Caco-2 (cell line): ENCODE results near the gene NGLY1. TPM values are rescaled to one million over a fixed set of nuclear protein-coding genes. Genes with fewer than 3 reads are reported as not detected.

ENCODE experiments used
- BruUV-seq: library from RNA; stranded (reverse); fragments of 400-500 nt; replicated peaks from 2 replicates; lab custom pipeline; 2021; lab: Mats Ljungman, UMichigan
- CTCF ChIA-PET: fragments of 300-600 bp; sonication (Branson Sonifier 250); formaldehyde crosslinking; loops from one replicate; lab custom pipeline; 2022; ENCODE audit warnings: antibody characterized with exemption; lab: Charles Lee
- POLR2A ChIA-PET: fragments of 300-600 bp; sonication (Branson Sonifier 250); formaldehyde crosslinking; loops from one replicate; lab custom pipeline; 2022; ENCODE audit warnings: antibody characterized with exemption; lab: Charles Lee
- DNase-seq, 2 experiments: peaks; one replicate each; pipeline versions ENCODE4 v3.0.0 to v3.0.0-alpha.2; 2020 to 2022
- H3K27me3 ChIP-seq: replicated peaks from 2 replicates; pipeline ENCODE4 v1.6.0; 2011; ENCODE audit warnings: low read length; ENCODE audit not compliant: control insufficient read depth, insufficient read depth
- H3K36me3 ChIP-seq: 2 replicates; pipeline ENCODE4 v1.5.1; 2011; ENCODE audit warnings: low read length; ENCODE audit not compliant: control insufficient read depth, insufficient read depth
- H3K4me1 ChIP-seq: fragments of 250-450 bp; sonication (Bioruptor Pico); 2 replicates; pipeline ENCODE4 v1.5.1; 2020; ENCODE audit warnings: mild to moderate bottlenecking
- H3K4me3 ChIP-seq: 2 replicates; pipeline ENCODE4 v1.5.1; 2011; ENCODE audit warnings: low read depth, mild to moderate bottlenecking, control low read depth, low read length
- H3K9me3 ChIP-seq: fragments of 250-450 bp; sonication (Bioruptor Pico); 2 replicates; pipeline ENCODE4 v1.5.1; 2020; ENCODE audit warnings: mild to moderate bottlenecking, moderate library complexity
- H3K27ac Mint-ChIP-seq: one replicate; pipeline ENCODE4 v1.8.0; 2022; ENCODE audit warnings: mixed read lengths; ENCODE audit not compliant: unreplicated experiment
- H3K27me3 Mint-ChIP-seq: one replicate; pipeline ENCODE4 v1.8.0; 2022; ENCODE audit warnings: mixed read lengths; ENCODE audit not compliant: insufficient read depth, unreplicated experiment
- H3K36me3 Mint-ChIP-seq: one replicate; pipeline ENCODE4 v1.8.0; 2022; ENCODE audit warnings: mild to moderate bottlenecking, mixed read lengths; ENCODE audit not compliant: insufficient read depth, unreplicated experiment
- H3K4me1 Mint-ChIP-seq: one replicate; pipeline ENCODE4 v1.8.0; 2022; ENCODE audit warnings: low read depth, mixed read lengths; ENCODE audit not compliant: unreplicated experiment
- H3K4me3 Mint-ChIP-seq: one replicate; pipeline ENCODE4 v1.8.0; 2022; ENCODE audit warnings: mild to moderate bottlenecking, moderate library complexity, mixed read lengths; ENCODE audit not compliant: unreplicated experiment
- H3K9me3 Mint-ChIP-seq: one replicate; pipeline ENCODE4 v1.8.0; 2022; ENCODE audit warnings: mixed read lengths; ENCODE audit not compliant: unreplicated experiment
- CTCF ChIP-seq, 2 experiments: fragments of 200-600 bp in 1 of 2; IDR thresholded peaks; 1 replicate in 1 of 2; 2 replicates in 1 of 2; pipeline versions ENCODE4 v1.5.1 to v1.8.0; 2011 to 2022; ENCODE audit warnings: antibody characterized with exemption in 1 of 2, control low read depth in 1 of 2, inconsistent platforms in 1 of 2, low read depth in 1 of 2, low read length in 1 of 2, mild to moderate bottlenecking in 1 of 2, moderate library complexity in 1 of 2; ENCODE audit not compliant: insufficient read depth in 1 of 2, severe bottlenecking in 1 of 2, unreplicated experiment in 1 of 2
- intact Hi-C: fragments of 100-400 bp; cut with micrococcal nuclease; formaldehyde crosslinking; loops from one replicate; pipeline ENCODE4 v1.10.0; 2022; ENCODE audit not compliant: unreplicated experiment
- total RNA-seq: library from RNA; stranded (reverse); gene quantifications from 2 replicates; pipeline ENCODE4 v1.2.3, GENCODE V29; 2022

NGLY1 gene
- total RNA-seq, 1 experiment from 2014 or later: 27.1 TPM

- no TSS peak for BruUV-seq
- Histone ChIP-seq H3K4me3 (no peak overlapping the region), H3K36me3 (no peaks in the 10 kb centered on the region; the same call in 1 of the 2 replicates), H3K4me1 (0 out of 2 replicates have a peak, but pooled peaks cover 3% of the 10 kb centered on the region), H3K9me3 (no peaks in the 10 kb centered on the region), H3K27me3 (no peaks in the 10 kb centered on the region)
- Mint-ChIP-seq H3K4me3 (no peak overlapping the region), H3K27me3 (no peaks in the 10 kb centered on the region), H3K27ac (no peak overlapping the region), H3K36me3 (peaks cover 12% of the 10 kb centered on the region), H3K4me1 (no peaks in the 10 kb centered on the region), H3K9me3 (no peaks in the 10 kb centered on the region)
- CTCF ChIA-PET: no interaction called here
- intact Hi-C loops: loop anchor here (5.0 kb wide), 1 partner anchor 79 kb away; no protein-coding TSS in a partner anchor
- no peak for DNase-seq
- no peak for TF ChIP-seq CTCF (IDR thresholded peaks at IDR 0.05; ENCODE audit: insufficient read depth in 1 of 2, low read depth in 1 of 2, low read length in 1 of 2, severe bottlenecking in 1 of 2, unreplicated experiment in 1 of 2)
- POLR2A ChIA-PET: no interaction called here
Measured at GRCh38 chr3:25725810-25726209, 57.4 kb downstream of the NGLY1 start.

DNA sequence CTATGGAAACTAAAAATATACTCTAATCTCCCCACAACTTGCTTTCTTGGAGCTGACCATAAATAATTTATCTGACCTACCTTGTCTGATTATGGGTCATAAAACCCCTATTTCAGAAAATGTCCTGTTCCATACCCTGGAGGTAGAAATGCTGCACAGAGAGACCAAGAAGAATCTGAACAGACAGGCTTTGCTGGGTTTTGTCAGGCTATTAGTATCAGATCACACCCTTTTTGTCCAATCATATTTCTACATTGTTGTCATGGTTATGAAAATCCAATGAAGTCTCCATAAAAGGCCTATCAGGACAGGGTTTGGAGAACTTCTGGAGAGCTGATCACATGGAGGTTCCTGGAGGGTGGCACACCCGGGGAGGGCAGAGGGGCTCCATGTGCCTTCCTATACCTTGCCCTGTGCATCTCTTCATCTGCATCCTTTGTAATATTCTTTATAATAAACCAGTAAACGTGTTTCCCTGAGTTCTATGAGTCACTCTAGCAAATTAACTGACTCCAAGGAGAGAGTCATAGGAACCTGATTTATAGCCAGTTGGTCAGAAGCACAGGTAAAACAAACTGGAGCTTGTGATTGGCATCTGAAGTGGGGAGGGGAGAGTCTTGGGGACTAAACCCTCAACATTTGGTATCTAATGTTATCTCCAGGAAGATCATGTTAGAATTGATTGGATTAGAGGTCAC is 58.1 kb downstream of the NGLY1 start:
- ChIA-PET POLR2A (no interaction called here), CTCF (no interaction called here)
- no TSS peak for BruUV-seq
- Histone ChIP-seq H3K36me3 (no peaks in the 10 kb centered on the region; the same call in 1 of the 2 replicates), H3K4me3 (no peak overlapping the region), H3K9me3 (no peaks in the 10 kb centered on the region), H3K4me1 (0 out of 2 replicates have a peak, but pooled peaks cover 3% of the 10 kb centered on the region), H3K27me3 (no peaks in the 10 kb centered on the region)
- H3K9me3 Mint-ChIP-seq: no peaks in the 10 kb centered on the region
- no peaks in the 10 kb centered on the region for H3K4me1 Mint-ChIP-seq
- no peak overlapping the region for H3K4me3 Mint-ChIP-seq
- no peak for DNase-seq
- H3K27ac Mint-ChIP-seq: no peak overlapping the region
- no peaks in the 10 kb centered on the region for H3K27me3 Mint-ChIP-seq
- H3K36me3 Mint-ChIP-seq: peaks cover 12% of the 10 kb centered on the region
- intact Hi-C loops: loop anchor here (5.0 kb wide), 1 partner anchor 78 kb away; no protein-coding TSS in a partner anchor
- no peak for TF ChIP-seq CTCF (IDR thresholded peaks at IDR 0.05; ENCODE audit: insufficient read depth in 1 of 2, low read depth in 1 of 2, low read length in 1 of 2, severe bottlenecking in 1 of 2, unreplicated experiment in 1 of 2)

- CTCF ChIA-PET: no interaction called here
- no TSS peak for BruUV-seq
- no peaks in the 10 kb centered on the region for H3K9me3 ChIP-seq
- POLR2A ChIA-PET: no interaction called here
- H3K4me3 ChIP-seq: no peak overlapping the region
- no peaks in the 10 kb centered on the region for H3K27me3 Mint-ChIP-seq
- 0 out of 2 replicates have a peak, but pooled peaks cover 3% of the 10 kb centered on the region for H3K4me1 ChIP-seq
- no peaks in the 10 kb centered on the region for H3K9me3 Mint-ChIP-seq
- H3K27me3 ChIP-seq: no peaks in the 10 kb centered on the region
- intact Hi-C loops: no loop called here
- DNase-seq: no peak
- H3K4me1 Mint-ChIP-seq: no peaks in the 10 kb centered on the region
- H3K36me3 Mint-ChIP-seq: peaks cover 5% of the 10 kb centered on the region
- TF ChIP-seq CTCF (IDR thresholded peaks at IDR 0.05; ENCODE audit: insufficient read depth in 1 of 2, low read depth in 1 of 2, low read length in 1 of 2, severe bottlenecking in 1 of 2, unreplicated experiment in 1 of 2): no peak
- H3K27ac Mint-ChIP-seq: no peak overlapping the region
- no peak overlapping the region for H3K4me3 Mint-ChIP-seq
- H3K36me3 ChIP-seq: no peaks in the 10 kb centered on the region; the same call in 1 of the 2 replicates
Measured at GRCh38 chr3:25723802-25724201, 59.4 kb downstream of the NGLY1 start.
